ENCODE results near the gene OMD.
A peak's percentile ranks its signal among the peaks of the same experiment; 100 is the strongest.

- TF ChIP-seq SIN3A (IDR thresholded peaks at IDR 0.05; ENCODE audit: borderline replicate concordance, low read depth, low read length) (no peak), ELF1 (IDR thresholded peaks at IDR 0.05) (no peak), MAX (IDR thresholded peaks at IDR 0.05; ENCODE audit: low read depth) (no peak), REST (IDR thresholded peaks at IDR 0.05; ENCODE audit: low read depth, low read length) (no peak)
- TF ChIP-seq, protein P1, sequence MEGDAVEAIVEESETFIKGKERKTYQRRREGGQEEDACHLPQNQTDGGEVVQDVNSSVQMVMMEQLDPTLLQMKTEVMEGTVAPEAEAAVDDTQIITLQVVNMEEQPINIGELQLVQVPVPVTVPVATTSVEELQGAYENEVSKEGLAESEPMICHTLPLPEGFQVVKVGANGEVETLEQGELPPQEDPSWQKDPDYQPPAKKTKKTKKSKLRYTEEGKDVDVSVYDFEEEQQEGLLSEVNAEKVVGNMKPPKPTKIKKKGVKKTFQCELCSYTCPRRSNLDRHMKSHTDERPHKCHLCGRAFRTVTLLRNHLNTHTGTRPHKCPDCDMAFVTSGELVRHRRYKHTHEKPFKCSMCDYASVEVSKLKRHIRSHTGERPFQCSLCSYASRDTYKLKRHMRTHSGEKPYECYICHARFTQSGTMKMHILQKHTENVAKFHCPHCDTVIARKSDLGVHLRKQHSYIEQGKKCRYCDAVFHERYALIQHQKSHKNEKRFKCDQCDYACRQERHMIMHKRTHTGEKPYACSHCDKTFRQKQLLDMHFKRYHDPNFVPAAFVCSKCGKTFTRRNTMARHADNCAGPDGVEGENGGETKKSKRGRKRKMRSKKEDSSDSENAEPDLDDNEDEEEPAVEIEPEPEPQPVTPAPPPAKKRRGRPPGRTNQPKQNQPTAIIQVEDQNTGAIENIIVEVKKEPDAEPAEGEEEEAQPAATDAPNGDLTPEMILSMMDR (IDR thresholded peaks at IDR 0.05): peak; percentile 55
Observed at GRCh38 chr9:92438900-92439526, 14.7 kb upstream of the OMD start.

Measured in SK-N-SH (cell line).